ENCODE data around the gene PIP5KL1. TPM values are rescaled to one million over a fixed set of nuclear protein-coding genes. Genes with fewer than 3 reads are reported as not detected.

PIP5KL1 gene
- total and polyA plus RNA-seq, 2 donors (not counting 3 experiments of a cell fraction or from before 2014, with no cell fraction given): 1.5 to 2.9 TPM

GRCh38 chr9:127961155-127961490 is 30.5 kb upstream of the PIP5KL1 start:
- no peaks in the 10 kb centered on the region for H3K9me3 ChIP-seq (replicated peaks; ENCODE audit: control insufficient read depth, insufficient read depth, low read length)
- intact Hi-C loops (cut with micrococcal nuclease): no loop called here
- BruUV-seq (replicated peaks): no TSS peak
- no peak overlapping the region for H2AFZ ChIP-seq (ENCODE audit: low read depth, low read length)
- H3K27ac ChIP-seq (ENCODE audit: insufficient read depth, low read depth, low read length): no peak overlapping the region
- no peaks in the 10 kb centered on the region for H3K27me3 ChIP-seq (ENCODE audit: control insufficient read depth in 2 of 2, insufficient read depth in 2 of 2, low read length in 2 of 2)
- dilution Hi-C loops (cut with MboI; ENCODE audit: extremely low pct_ligation_motif_present, low sequenced_read_pairs): no loop called here
- no peak overlapping the region for H3K4me3 ChIP-seq (replicated peaks in 1 of 3; ENCODE audit: insufficient read depth in 1 of 3, low read depth in 1 of 3, low read length in 3 of 3)
- H3K36me3 ChIP-seq (ENCODE audit: control insufficient read depth in 2 of 2, extremely low read depth in 1 of 2, insufficient read depth in 2 of 2, low read length in 2 of 2): no peaks in the 10 kb centered on the region
- H3K9me1 ChIP-seq (replicated peaks; ENCODE audit: control insufficient read depth, extremely low read depth, insufficient read depth, low read length): no peaks in the 10 kb centered on the region
- DNase-seq (ENCODE audit: low read depth, low spot score) (no peak), FAIRE-seq (no peak)
- H3K4me2 ChIP-seq (ENCODE audit: insufficient read depth, low read length): no peak overlapping the region
- H3K79me2 ChIP-seq (ENCODE audit: control insufficient read depth, insufficient read depth, low read length): no peaks in the 10 kb centered on the region
- ChIA-PET POLR2A (no interaction called here), CTCF (interaction anchor here (0.6 to 1.8 kb wide), 5 partner anchors 9 to 72 kb away, joined by 3 to 4 read pairs (median 4); no protein-coding TSS in a partner anchor)
- no peak overlapping the region for H3K9ac ChIP-seq (replicated peaks; ENCODE audit: extremely low read depth, insufficient read depth, low read length)
- no peaks in the 10 kb centered on the region for H4K20me1 ChIP-seq (replicated peaks; ENCODE audit: control insufficient read depth, extremely low read depth, insufficient read depth, low read length)
- H3K4me1 ChIP-seq (ENCODE audit: control insufficient read depth, extremely low read depth, insufficient read depth, low read length): peaks cover 5% of the 10 kb centered on the region
- TF ChIP-seq CTCF (IDR thresholded peaks at IDR 0.05; ENCODE audit: extremely low read depth in 1 of 2, insufficient read depth in 1 of 2, low read depth in 1 of 2, low read length in 2 of 2) (no peak), MYC (IDR thresholded peaks at IDR 0.05; ENCODE audit: low read depth, low read length) (no peak), EZH2 (IDR thresholded peaks at IDR 0.05; ENCODE audit: borderline replicate concordance, low read depth, low read length, severe bottlenecking) (no peak), POLR2AphosphoS5 (IDR thresholded peaks at IDR 0.05; ENCODE audit: insufficient read depth, low read depth, low read length) (no peak), FOS (IDR thresholded peaks at IDR 0.05; ENCODE audit: borderline replicate concordance, insufficient read depth, low read length) (no peak), POLR2A (IDR thresholded peaks at IDR 0.05; ENCODE audit: low read depth, low read length) (no peak), JUN (IDR thresholded peaks at IDR 0.05; ENCODE audit: borderline replicate concordance, insufficient read depth, insufficient read length, low read depth) (no peak), GATA2 (IDR thresholded peaks at IDR 0.05; ENCODE audit: insufficient read depth, insufficient read length, low read depth, low read length) (no peak)
- TF ChIP-seq, protein P1, sequence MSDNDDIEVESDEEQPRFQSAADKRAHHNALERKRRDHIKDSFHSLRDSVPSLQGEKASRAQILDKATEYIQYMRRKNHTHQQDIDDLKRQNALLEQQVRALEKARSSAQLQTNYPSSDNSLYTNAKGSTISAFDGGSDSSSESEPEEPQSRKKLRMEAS (IDR thresholded peaks at IDR 0.05; ENCODE audit: insufficient read depth, insufficient read length): no peak

Measured in endothelial cell of umbilical vein (primary cell).